ENCODE measurements around the gene TBC1D14.

- TF ChIP-seq TAF1 (IDR thresholded peaks at IDR 0.05; ENCODE audit: low read depth, low read length) = no peak
- no peak for TF ChIP-seq POLR2A (IDR thresholded peaks at IDR 0.05; ENCODE audit: low read depth, low read length)
- TF ChIP-seq SPI1 (IDR thresholded peaks at IDR 0.05; ENCODE audit: low read depth, low read length) = no peak
Measured at GRCh38 chr4:6959261-6959660, 49.6 kb downstream of the TBC1D14 start.

Measured in GM12891 (cell line).